Frontal cortex (tissue), 4 donors: ENCODE results near the gene MAGI3. TPM values are rescaled to one million over a fixed set of nuclear protein-coding genes. Genes with fewer than 3 reads are reported as not detected.
"Not testable (repeated sequence)": the region's sequence is repeated elsewhere in the genome, so short reads cannot be mapped to it uniquely, and the experiment has no call there.

ENCODE experiments used
- DNase-seq, 2 donors: peaks; one replicate each; pipeline ENCODE4 v3.0.0; 2012; ENCODE audit warnings: low spot score in 2 of 2
- FAIRE-seq: peaks from 2 replicates; lab custom pipeline; 2012; peaks lifted over from hg19 to GRCh38; lab: Jason Lieb, UNC
- total RNA-seq: library from RNA; depleted of rRNA; stranded (reverse); fragments of >200 nt; gene quantifications from one replicate; pipeline ENCODE4 v1.2.3, GENCODE V29; 2014
- donor health status: control.
- donor health status: control.
- donor health status: control.

MAGI3 gene
- total RNA-seq, 1 donor from 2014 or later, result 31.8 TPM

DNA sequence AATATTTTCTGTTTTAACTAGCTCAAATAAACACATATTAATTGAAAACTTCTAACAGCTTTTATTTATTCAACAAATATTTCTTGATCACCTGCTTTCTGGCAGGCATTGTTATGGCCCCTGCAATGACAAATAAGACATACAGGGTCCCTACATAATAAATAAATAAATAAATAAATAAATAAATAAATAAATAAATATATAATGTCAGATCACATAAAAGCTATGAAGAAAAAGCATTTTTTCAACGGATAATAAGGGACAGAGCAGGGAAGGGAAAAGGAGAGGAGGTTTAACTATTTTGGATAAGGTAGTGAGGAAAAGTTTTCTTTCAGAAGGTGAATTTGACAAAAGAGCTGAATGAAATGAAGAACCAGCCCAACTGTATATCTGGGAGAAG is 115.0 kb downstream of the MAGI3 start:
- DNase-seq (no peak), FAIRE-seq (no peak)

GRCh38 chr1:113507552-113508214 is 117.4 kb downstream of the MAGI3 start:
- FAIRE-seq, result no peak

GRCh38 chr1:113508364-113509164 is 118.2 kb downstream of the MAGI3 start:
- FAIRE-seq (no peak), DNase-seq (no peak)

More at GRCh38 chr1:113507552-113508214, 117.4 kb downstream of the MAGI3 start:
- no peak for DNase-seq

GRCh38 chr1:113509766-113510165 is 119.5 kb downstream of the MAGI3 start:
- not testable (repeated sequence) for DNase-seq, FAIRE-seq

- FAIRE-seq (no peak), DNase-seq (no peak)
Measured at GRCh38 chr1:113511269-113511668, 121.0 kb downstream of the MAGI3 start.

DNA sequence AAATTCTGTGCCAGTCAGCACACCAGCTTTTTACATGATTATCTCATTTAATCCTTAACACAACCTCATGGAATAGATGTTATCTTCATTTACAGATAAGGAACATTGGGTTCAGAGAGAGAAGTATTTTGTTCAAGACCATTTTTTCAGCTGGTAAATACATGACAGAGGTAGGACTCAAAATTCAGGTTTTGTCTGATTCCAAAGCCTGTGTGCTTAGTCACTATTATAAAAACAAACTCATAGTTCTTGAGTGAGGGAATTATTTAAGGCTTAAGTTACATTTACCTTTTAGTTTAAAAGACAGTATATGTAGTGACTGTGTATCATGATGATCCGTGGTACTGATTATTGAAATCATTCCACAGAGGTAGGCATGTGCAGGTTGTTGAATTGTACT is 125.2 kb downstream of the MAGI3 start:
- no peak for DNase-seq
- FAIRE-seq, result no peak

DNA sequence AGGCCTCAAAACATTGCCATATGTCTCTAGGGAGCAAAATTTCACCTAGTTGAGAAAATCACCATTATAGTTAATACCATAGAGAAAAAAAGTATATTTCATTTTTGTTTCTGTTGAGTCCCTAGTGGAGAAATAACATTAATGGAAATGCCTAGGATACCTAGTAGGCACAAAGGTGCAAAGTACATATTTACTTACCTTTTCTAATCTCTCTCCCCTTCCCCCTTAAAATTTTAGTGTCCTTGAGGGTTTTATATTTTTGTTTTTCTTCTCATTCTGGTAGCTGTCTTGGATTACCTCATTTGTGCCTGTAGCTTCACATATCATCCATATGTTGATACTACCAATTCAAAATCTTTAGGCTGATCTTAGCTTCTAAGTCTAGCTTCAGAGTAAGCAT is 127.0 kb downstream of the MAGI3 start:
- no peak for DNase-seq

DNA sequence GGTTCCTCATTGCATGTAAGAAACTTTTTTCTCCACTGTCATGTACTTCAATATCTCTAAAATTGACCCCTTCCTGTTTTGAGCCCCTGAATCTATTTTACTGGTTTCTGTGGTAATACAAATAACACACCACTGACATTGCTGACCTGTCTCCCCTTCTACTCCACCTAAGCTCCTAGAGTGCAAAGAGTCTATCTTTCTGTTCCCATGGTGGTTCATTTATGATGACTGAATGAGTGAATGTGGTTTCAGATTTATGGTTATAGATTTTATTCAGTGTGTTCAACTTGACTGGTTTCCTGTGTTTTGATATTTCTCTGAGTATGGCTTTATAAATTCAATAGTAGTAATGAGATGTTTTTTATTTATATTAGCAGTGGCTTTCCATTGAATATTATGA is 127.7 kb downstream of the MAGI3 start:
- DNase-seq, result no peak
- FAIRE-seq, result no peak

More for the DNA sequence above, 127.0 kb downstream of the MAGI3 start:
- FAIRE-seq, result no peak

- FAIRE-seq (no peak), DNase-seq (no peak)
Measured at GRCh38 chr1:113519556-113519955, 129.2 kb downstream of the MAGI3 start.

GRCh38 chr1:113530021-113530420 is 139.7 kb downstream of the MAGI3 start:
- FAIRE-seq, result no peak

GRCh38 chr1:113531321-113531720 is 141.0 kb downstream of the MAGI3 start:
- DNase-seq, result no peak
- FAIRE-seq, result no peak

More at GRCh38 chr1:113530021-113530420, 139.7 kb downstream of the MAGI3 start:
- no peak for DNase-seq

DNA sequence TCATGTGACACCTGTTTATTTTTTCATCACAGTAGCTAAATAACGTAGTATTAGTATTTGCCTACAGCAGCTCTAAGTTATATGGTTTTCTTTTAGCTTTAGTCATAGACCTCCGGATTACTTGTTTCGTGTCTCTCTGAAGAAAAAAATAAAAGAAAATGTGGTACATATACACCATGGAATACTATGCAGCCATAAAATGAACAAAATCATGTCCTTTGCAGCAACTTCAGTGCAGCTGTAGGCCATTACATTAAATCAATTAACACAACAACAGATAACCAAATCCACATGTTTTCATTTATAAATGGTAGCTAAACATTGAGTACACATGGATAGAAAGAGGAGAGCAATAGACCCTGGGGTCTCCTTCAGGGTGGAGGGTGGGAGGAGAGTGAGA is 142.7 kb downstream of the MAGI3 start:
- DNase-seq, result no peak
- no peak for FAIRE-seq

DNA sequence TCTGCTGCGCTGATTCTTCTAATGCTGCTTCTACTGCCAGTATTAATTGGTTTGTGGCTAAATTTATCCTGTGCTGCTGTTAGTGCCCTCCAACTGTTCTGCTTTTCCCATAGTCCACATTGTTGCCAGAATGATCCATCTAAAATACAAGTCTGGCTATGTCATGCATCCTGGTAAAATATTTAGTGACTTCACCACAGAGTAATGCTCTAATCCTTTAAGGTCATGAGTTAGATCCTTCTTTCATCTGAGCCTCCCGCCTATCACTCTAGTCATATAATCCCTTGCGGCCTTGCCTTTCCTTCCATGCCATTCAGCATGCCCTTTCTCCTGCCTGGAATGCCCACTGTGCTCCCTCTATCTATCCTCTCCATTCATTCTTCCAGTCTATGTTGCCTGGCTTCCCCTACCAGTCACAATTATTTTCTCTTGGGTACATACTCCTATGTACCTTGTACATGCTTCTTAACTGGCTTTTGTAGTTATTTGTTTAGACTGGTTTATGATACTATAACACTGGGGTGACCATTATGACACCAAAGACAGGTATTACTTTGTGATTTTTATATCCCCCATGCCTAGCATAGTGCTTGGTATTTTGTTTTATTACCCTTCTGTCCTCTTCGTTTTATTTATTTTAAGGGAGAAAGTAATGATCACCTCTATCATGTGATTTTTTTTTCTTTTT is 144.0 kb downstream of the MAGI3 start:
- no peak for DNase-seq
- FAIRE-seq, result no peak

- no peak for FAIRE-seq
- no peak for DNase-seq
Measured at GRCh38 chr1:113534875-113535274, 144.6 kb downstream of the MAGI3 start.

- no peak for FAIRE-seq
- DNase-seq, result no peak
Measured at GRCh38 chr1:113536182-113536780, 146.0 kb downstream of the MAGI3 start.

GRCh38 chr1:113538225-113538624 is 147.9 kb downstream of the MAGI3 start:
- FAIRE-seq (no peak), DNase-seq (no peak)

DNA sequence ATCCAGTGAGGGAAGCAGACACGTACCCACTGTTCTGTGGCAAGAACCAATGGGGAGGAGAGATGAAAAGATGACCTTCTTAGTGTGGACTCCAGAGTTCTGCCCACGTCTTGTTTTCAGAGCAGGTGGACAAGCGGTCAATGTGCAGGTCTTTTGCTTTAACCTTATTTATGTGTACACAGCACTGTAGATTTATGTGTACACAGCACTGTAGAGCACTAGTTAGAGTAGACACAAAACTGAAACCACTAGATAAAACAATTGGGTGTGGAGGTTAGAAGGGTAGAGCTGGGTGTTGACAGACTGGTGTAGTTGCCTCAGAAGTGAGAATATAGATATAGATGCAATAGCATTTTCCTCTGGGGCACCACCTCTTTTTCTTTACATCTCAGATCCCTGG is 150.0 kb downstream of the MAGI3 start:
- FAIRE-seq (no peak), DNase-seq (no peak)

GRCh38 chr1:113541106-113541505 is 150.8 kb downstream of the MAGI3 start:
- DNase-seq (no peak), FAIRE-seq (no peak)

GRCh38 chr1:113542221-113542701 is 151.9 kb downstream of the MAGI3 start:
- FAIRE-seq, result no peak
- DNase-seq, result no peak

DNA sequence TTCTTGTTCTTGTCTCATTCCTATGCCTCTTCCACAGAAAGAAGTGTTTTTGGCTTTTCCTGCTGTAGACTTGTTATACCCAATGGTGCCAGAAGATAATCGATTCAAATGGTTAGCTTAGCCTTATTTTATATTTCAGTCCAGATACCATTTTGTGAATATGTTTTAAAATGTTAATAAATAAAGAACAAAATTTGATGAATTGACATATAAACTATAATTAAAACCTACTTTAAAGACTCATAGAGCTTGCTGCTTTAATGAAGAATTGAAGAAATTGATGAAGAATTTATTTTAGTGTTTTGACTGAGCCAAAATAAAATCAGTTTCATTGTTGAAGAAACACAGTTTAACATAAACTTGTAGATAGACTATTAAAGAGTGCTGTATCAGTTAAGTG is 152.8 kb downstream of the MAGI3 start:
- FAIRE-seq (no peak), DNase-seq (no peak)
